ENCODE data around the gene DTX4.

The DTX4 gene

GRCh38 chr11:59221441-59221840, 49.5 kb downstream of the DTX4 start:
- DNase-seq: no peak

GRCh38 chr11:59222464-59223060, 50.6 kb downstream of the DTX4 start:
- DNase-seq: no peak

GRCh38 chr11:59223177-59223576, 51.2 kb downstream of the DTX4 start:
- no peak for DNase-seq

GRCh38 chr11:59223611-59224010, 51.7 kb downstream of the DTX4 start:
- DNase-seq: no peak

GRCh38 chr11:59224351-59224928, 52.5 kb downstream of the DTX4 start:
- DNase-seq: no peak

DNA sequence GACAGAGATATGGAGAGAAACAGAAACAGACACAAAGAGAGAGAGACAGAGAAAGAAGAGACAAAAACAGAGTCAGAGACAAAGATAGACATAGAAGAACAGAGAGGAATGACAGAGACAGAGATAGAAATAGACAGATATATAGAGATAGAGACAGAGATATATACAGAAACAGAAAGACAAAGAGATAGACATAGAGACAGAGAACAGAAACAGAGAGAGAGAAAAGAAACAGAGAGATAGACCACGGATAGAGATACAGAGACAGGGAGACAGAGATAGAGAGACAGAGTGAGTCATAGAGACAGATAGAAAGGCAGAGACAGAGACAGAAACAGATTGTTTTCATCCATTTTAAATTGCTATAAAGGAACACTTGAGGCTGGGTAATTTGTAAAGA, 53.1 kb downstream of the DTX4 start:
- no peak for DNase-seq

DNA sequence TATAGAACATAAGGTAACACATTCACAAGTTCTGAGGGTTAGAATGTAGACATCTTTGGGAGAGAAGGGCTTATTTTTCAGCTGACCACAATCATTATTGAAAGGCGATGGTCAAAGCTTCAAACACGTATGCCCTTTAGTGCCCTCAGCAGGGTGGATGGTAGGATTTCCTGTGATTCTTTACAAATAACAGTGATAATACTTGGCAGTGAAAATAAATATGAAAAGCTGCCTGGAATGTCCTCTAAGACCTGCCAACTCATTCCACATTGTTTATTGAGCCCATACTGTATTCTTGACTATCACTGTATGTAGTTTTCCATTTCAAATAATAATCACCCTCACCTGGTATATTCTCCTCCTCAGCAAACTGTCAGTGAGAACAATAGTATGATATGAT, 54.5 kb downstream of the DTX4 start:
- no peak for DNase-seq

- DNase-seq: no peak
Measured at GRCh38 chr11:59240322-59240721, 68.4 kb downstream of the DTX4 start.

DNA sequence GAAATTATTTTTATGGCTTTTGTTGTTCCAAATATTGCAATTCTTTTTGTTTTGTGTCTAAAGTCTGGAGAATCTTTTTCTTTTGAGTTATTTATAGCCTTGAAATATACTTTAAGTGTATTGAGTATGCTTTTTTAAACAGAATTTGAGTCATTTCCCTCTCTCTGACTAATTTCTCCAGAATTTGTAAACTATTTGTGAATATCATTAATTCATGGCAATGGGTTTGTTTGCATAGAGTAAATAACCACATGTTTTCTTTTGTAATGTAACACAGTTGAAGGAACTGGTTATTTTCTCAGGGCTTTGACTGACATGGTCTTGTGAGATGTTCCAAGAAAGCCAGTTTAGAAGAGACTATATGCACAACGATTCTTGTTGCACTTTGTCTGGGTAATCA, 71.7 kb downstream of the DTX4 start:
- DNase-seq: no peak

GRCh38 chr11:59247531-59248227, 75.7 kb downstream of the DTX4 start:
- no peak for DNase-seq

GRCh38 chr11:59249535-59249934, 77.6 kb downstream of the DTX4 start:
- no peak for DNase-seq

DNA sequence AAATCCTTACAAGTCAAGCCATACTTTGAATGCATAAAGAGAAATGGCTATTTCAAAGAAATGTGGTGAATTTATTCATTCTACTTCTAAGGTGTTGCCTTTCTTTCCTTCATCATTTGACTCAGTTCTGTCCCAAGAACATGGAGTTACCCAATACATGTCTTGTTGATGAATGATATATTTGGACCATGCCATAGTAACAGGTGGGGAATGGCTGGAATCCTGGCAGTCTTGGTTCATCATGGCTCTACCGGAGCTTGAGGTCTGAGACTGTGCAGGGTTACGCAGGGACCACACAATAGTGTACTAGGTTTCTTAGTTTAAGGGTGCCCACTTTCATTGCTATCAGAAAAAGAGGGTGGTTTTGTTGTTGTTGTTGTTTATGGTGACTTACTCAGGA, 81.1 kb downstream of the DTX4 start:
- no peak for DNase-seq

DNA sequence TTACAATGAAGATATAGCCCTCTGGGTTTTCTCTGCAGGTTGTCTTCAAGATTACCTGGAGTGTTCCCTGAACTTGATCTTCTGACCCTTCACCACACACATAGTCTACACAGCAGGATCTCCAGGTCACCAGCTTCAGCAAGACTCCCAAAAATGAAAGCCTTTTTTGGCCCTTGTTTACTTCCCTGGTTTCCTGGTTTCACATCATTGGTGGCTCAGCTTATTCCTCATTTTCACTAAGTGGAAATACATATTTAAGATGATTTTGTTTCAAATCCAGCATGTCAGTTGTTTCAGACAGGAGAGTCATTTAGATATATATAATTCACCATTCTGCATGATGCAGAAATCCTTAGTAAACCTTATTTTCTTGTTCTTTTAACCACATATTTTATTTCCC, 82.4 kb downstream of the DTX4 start:
- no peak for DNase-seq

GRCh38 chr11:59255281-59255680, 83.3 kb downstream of the DTX4 start:
- DNase-seq: no peak

Data from activated CD4-positive, alpha-beta T cell treated with anti-CD3 and anti-CD28 coated beads for 1 hour (primary cell).